Activated gamma-delta T cell treated with anti-CD3 and anti-CD28 coated beads, Interleukin-2, amount 50 U/mL, for 16 hours (primary cell): Measurements from ENCODE around the gene CFC1B.
"Not testable (repeated sequence)": the region's sequence is repeated elsewhere in the genome, so short reads cannot be mapped to it uniquely, and the experiment has no call there.

Experiments used
- DNase-seq: peaks from one replicate; pipeline ENCODE4 v3.0.0-alpha.2; 2020; ENCODE audit warnings: low read depth

CFC1B gene

DNA sequence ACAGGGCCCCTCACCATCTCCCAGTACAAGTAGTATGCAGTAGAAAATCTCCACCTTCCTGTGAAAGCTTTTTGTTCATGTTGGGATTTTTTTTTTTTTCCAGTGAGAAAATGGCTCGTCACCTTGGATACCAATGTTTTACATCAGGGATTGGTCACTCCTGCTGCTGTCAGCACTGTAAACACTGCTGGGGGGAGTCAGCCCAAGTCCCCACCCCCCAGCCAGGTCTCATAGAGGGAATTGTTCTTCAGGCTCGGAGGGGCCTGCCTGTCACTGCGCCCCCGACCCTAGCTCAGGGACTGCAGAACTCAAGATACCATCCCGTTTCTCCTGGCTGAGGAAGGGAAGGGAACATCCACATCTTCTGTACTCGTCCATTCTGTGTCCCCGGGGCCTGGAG lies at the start of gene CFC1B:
TSS of gene CFC1B (plus strand) at position 231 of the 400 bp plus-strand sequence. CDS start 263 bp downstream, outside the sequence.
- DNase-seq, result not testable (repeated sequence)

DNA sequence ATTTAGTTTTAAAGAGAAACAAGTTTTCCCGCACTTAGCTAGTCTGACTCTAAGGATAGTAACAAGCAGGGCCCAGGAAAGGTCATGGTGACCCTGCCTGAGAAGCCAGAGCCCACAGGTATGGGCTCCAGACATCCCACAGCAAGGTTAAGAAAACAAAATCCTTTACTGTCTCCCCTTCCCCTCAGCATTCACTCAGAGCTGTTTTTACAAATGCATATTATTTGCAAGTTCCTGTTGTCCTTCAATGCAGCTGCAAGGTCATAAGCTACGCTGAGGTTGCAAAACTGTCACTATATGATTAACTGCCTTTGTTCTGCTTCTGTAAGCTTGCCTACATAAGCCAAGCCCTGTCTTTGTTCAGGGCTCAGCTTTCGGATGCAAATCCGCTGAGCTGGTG lies 29.9 kb upstream of the CFC1B start:
- DNase-seq, result not testable (repeated sequence)

DNA sequence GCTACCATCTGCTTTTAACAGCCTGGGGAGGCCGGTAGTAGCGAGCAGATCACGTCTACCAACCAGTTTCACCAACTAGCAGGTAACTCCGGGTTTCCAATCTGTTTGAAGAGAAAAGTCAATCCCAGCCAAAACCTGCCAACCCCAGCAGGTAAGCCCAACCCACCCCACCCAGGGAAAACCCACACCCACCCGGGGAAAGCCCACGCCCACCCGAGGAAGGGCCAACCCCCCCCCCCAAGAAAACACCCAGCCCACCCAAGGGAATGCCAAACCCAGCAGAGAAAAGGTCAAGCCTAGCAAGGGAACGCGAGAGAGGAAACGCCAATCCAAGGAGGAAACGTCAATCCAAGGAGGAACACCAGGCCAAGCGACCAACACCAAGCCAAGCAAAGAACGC lies 11.8 kb upstream of the CFC1B start, which contains the start of gene POTEI:
TSS of gene POTEI (minus strand) at position 101 of the 400 bp plus-strand sequence. CDS start at position 8, 93 bp downstream.
- DNase-seq, result not testable (repeated sequence)

DNA sequence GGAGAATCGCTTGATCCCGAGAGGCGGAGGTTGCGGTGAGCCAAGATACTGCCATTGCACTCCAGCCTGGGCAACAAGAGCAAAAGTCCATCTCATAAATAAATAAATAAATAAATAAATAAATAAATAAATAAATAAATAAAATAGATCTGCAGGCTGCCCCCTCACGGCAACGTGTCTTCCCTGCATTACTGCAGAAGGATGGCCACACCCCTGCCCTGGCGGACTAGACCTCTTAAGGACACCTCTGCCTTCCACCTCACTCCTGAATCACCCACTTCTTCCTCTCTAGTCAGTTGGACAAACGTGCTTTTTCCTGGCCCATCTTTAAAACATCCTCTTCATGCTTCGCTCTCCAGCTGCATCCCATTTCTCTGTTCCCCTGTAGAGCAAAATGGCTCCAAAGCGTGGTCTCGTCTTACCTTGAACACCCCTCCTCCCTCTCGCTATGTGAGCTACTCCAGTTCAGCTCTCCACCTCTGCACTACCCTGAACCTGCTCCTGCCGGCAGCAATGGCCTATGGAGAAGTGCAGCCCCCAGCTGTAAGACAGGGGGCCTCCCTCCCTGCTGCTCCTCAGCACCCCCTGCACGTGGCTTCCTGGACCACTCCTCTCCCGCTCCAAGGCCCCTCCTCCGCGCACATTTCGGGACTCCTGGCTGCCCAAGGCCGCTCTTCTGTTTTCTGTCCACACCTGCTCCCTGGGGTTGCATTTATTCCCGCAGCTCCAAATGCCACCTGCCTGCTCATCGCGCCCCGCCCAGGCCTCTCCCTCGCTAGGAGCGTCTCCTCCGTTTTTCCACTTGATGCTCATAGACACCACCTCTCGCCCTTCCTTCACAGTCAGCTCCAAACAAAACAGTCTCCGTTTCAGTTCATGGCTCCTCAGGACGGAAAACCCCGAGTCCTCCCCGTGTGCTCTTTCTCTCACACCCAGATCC lies 9.9 kb upstream of the CFC1B start:
- not testable (repeated sequence) for DNase-seq

DNA sequence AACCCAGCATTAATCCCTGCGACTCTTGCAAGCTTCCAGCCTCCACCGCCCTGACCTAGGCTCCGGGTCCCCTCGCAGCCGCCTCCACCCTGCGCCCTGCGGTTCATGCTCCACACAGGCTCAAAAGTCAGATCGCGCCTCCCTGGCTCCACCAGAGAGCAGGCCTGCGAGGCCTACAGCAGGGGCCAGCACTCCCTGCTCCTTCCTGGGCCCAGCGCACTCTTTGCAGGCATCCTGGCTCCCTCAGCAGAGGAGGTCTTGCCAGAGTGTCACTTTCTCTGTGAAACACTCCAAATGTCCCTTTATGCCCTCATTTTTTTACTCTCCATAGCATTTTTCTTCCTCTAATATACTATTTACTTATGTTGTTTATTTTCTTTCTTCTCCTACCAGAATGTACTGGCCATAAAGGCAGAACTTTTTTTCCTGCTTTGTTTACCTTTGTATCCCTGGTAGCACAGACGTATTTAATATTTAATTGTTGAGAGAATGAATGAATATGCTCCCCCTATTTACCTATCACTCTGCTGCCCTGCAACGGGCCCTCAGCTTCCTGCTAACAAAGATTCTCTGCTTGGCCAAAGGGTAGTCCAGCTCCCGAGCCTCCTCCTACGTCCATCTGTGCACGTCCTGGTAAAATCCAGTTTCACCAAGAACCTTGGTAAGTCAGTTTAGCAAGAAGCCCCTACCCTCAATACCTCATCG lies 9.1 kb upstream of the CFC1B start:
- not testable (repeated sequence) for DNase-seq

DNA sequence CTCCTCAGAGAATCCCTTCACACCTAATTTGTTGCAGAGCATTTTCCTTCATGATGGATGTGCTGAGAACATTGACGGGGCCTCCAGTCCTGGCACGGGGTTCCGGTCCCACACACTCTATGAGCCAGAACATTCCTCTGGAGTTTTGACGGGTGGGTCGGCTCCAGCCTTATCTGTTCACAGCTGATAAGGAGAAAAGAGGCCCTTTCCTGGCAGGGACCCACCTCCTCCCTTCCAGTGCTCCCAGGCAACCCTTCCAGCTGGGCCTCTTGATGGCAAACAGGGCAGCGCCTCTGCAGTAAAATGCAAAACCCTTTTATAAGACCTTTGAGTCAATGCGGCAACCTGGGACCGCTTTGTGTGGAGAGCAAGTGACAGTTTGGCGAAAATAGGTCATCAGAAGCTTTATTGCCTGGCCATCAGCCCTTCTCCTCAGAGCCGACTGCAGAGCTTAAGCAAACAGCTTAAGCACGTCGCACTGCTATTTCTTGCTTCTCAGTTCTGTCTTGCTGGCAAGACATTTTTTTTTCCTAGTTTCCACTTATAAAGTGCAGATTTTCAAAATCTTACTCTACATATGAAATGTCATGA lies 2.4 kb upstream of the CFC1B start:
- DNase-seq, result not testable (repeated sequence)

DNA sequence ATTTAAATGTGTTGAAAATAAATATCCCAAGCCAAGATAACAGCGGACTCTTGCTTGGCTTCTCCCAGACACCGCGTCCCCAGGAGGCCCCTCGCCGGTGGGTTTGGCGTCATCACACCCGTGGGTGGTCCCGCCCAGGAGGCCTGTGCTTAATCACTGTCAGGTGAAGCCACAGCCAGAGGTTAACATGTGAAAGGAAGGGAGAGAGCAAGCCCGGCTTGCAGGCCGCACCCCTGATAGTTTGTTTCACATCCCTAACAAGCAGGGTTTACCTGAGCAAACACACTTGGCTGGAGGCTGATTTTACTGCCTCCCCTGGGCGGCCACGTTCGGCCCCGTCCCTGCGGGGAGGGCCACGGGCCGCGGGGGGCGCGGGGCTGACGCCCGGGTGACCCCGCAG lies 1.4 kb downstream of the CFC1B start:
- DNase-seq, result not testable (repeated sequence)

DNA sequence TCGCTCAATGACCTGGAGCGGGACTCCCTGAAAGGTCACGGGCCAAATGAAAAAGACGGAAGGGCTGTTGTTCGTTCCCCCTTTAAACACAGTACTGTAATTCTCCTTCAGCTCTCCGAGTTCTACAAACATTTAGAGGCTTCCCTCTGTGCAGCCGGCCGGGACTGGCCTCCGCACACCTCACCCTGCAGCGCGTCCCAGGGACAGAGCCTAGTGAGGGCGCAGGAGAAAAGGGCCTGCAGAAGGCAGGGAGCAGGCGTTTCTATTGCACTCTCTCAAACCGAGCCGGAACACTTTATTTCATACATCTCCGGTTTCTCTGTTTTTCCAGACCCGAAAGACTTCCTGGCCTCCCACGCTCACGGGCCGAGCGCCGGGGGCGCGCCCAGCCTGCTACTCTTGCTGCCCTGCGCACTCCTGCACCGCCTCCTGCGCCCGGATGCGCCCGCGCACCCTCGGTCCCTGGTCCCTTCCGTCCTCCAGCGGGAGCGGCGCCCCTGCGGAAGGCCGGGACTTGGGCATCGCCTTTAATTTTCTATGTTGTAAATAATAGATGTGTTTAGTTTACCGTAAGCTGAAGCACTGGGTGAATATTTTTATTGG lies 6.4 kb downstream of the CFC1B start:
- DNase-seq, result not testable (repeated sequence)

DNA sequence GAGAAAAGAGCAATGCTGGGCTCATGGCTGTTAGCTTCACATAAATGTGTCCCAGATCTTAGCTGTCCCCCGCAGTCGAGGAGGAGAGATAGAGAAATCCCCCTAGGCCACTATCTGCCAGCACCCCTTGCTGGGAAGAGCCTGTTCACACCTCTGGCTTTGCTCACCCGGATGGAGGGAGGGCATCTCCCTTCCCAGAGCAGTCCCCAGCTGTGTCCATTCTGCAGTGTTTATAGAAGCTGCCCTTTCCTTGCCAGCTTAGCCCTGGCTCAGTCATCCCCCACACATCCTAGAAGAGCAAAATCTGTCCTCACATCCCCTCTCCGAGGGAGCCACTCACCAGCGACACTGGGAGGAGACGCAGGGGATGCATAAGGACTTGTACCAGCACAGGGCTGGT lies 8.5 kb downstream of the CFC1B start:
- not testable (repeated sequence) for DNase-seq

DNA sequence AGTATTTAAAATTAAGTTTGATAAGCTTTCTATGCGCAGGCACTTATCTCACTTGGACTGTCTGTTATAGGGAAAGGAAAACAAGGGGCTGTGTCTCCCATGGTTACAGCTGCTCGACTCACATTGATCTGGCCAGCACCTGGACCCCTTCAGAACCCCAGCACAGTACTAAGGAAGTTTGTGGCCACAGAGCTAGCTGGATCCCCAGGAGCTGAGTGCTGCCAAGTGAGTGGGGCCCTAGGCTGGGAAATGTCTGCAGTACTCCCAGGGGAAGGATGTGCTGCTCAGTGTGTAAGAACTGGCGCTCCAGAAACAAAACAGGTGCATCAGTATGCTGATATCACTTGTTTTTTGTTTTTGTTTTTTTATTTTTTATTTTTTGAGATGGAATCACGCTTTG lies 9.2 kb downstream of the CFC1B start:
- not testable (repeated sequence) for DNase-seq

DNA sequence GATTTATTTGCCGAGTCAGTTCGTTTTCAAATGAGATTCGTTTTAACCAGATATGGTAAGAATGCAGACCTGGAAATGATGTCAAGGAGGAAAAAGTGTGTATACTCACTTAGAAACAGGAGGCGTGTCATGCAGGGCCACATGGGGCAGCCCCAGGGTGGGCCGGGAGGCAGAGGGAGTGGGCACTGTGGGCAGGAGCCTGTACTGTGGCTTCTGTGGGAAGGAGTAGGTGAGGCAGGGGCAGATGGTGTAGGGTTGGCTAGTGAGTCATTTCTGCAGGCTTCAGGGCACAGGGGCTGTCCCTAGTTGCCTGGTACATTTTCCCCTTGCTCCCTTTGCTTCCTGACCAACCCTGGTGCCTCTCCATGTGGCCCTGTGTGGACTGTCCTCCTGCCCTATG lies 10.2 kb downstream of the CFC1B start:
- not testable (repeated sequence) for DNase-seq

DNA sequence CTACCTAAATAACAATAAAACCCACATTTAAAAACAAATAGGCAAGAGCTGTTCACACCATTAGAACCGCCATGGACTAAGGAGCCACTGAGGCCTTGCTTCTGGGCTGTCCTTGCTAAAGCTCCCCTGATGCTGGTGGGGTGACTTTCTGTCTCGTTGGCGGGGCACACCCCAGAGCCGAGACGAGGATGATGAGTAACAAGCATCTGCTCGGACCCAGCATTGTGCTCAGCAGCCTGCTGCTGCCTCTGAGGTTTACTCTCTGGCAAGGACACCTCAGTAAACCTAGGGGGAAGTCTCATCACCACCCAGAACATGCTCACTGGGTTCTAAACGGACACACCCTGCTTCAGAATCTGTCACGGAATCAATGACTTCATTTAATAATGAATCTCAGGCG lies 10.7 kb downstream of the CFC1B start:
- DNase-seq, result not testable (repeated sequence)

DNA sequence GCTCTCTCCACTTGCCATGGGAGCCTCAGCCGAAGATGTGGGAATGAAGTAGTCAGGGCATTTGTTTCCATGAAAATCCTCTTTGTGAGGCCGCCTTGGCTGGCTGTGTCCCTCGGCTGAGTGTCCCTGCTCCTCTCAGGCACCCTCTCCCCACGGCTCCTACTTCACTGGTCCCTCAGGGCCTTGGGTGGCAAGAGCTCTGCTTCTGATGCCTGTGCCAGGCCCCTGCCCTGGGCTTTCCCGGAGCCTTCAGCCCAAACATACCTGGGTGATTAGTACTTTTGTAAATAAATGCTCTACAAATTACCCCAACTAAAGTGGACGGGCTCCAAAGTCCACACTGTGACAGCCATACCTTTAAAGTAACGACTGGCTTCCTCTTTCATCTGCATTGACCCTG lies 15.6 kb downstream of the CFC1B start:
- not testable (repeated sequence) for DNase-seq

DNA sequence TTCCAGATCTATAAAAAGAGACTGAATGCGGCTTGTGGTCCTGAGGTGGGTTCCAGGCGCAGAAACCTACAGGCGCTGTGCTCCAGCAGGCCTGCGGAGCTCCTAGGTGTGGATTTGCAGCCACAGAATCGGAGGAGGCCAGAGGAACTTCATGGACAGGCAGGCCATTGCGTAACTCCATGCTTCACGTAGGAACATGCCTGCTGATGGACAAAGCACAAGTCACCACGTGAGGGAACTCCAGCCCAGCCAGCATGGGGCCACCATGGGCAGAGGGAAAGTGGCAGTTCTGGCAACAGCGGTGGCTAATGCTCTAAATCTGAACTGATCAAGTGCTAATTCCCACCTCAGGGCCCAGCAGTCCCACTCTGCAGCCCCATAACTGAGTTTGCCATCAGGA lies 17.2 kb downstream of the CFC1B start:
- not testable (repeated sequence) for DNase-seq

DNA sequence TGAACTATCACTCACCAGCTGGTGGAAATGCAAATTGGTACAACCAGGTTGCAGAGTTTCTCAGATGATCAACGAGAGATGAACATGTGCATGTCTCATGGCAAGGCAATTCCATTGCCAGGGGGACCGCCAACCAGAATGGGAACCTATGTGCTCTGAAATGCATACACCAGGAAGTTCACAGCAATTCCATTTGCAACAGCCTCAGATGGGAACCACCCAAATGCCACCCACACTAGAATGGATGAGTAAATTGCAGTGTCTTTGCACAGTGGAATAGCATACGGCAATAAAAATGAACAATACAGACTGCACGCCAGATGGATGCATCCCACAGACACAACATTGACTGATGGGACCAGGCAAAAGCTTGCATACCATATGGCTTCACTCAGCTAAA lies 21.8 kb downstream of the CFC1B start:
- DNase-seq, result not testable (repeated sequence)

DNA sequence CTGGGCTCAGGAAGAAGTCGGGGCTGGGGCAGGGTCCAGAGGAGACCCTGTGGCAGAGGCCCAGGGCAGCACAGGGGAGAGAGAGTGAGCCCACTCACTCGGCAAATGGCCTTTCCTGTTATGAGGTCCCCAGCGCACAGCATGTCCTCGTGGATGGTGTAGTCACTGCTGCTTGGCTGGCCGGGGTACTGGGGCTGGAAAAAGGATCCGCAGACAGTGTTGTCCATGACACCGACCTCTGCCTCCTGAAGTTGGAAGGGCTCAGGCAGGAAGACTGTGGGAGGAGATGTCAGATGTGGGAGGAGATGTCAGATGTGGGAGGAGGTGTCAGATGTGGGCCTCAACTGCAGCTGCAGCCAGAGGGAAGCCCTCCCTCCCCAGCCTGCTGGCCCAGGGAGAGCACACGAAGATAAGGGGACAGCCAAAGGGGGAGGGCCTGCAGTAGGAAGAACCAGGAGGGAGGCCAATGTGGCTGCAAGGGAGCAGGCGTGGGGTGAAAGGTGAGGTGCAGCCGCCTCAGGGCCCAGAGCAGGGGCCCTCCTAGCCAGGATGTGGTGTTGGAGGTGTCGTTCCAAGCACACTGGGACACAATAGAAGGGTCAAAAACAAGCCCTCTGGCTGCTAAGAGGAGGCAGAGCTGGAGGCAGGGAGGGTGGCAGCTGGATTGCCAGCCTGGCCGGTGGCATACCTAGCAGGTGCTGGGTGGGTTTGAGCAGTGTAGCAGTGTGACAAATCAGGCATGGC lies 22.9 kb downstream of the CFC1B start:
- DNase-seq, result not testable (repeated sequence)

DNA sequence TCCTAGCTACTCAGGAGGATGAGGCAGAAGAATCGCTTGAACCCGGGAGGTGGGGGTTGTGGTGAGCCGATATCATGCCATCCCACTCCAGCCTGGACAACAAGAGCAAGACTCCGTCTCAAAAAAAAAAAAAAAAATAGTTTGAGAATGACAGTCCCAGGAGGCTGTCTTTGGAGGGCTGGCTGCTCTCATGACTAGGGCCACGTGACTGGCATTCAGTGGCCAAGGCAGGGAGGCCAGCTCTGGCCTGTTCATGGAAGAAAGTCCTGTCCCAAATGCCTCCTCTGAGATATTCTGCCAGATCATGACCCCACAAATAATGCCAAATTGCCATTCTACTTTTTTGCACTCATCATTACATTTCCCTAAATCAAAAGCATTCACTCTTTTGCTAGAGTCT lies 24.0 kb downstream of the CFC1B start:
- not testable (repeated sequence) for DNase-seq

DNA sequence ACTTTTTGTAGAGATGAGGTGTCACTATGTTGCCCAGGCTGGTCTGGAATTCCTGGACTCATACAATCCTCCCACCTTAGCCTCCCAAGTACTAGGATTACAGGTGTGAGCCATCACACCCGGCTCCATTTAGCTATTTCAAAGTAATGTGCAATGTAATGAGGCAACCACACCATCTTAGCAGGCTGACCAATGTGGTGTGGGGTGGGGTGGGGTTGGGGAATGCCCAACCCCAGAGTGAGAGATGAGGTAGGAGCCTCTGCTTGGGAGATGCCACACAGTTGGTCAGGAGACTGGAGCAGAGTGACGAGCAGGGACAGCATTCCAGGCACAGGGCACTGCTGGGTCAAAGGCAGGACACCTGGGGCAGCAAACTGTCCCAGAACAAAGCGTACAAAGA lies 27.4 kb downstream of the CFC1B start:
- DNase-seq, result not testable (repeated sequence)

DNA sequence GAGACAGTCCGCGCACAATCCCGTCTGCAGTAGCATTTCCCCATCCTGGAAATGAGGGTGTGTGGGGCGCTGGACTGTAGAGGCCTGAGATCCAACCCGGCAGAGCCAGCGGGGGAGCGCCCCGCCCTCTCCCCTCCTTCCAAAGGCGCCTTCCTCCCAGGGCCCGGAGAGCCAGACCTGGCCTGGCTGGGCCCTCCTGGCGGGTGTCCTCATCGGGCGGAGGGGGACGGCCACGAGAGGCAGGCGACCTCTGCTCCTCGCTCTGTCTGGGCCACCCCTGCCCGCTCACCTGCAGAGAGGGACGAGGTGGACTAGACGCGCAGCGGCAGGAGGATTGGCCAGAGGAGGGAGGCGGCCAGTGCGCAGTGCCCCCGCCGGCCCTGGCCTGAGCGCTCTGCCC lies 28.5 kb downstream of the CFC1B start:
- DNase-seq, result not testable (repeated sequence)

DNA sequence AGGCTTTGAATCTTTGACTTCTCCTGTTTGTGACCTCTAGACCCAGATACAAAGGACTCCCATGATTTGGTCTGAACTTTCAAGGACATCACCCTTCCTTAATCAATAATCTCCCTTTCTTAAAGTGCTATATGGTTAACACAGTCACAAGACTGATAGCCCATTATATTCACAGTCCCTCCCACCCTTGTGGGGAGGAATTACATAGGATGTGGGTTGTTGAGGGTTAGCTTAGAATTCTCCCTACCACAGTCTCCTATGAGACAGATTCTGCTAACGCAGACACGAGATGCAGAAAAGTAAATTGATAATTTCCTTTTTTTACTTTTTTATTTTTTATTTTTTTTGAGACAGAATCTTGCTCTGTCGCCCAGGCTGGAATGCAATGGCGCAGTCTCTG lies 33.2 kb downstream of the CFC1B start:
- not testable (repeated sequence) for DNase-seq

DNA sequence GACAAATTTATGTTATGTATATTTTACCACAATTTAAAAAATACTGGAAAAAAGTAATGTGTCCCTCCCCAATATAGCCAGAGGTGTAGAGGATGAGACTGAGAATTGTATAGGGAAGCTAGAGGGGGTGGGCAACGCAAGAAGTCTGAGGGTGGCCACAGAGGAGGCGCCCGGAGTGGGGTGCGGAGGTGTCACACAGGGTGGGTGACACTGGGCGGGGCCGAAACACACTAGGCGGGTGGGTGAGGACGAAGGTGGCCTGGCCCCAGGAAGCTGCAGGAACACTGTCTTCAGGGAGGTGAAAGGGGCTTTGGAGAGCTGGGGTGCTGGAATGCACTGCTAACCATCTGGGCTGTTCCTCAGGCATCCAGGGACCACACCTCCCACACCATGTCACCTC lies 35.4 kb downstream of the CFC1B start:
- not testable (repeated sequence) for DNase-seq
